ENCODE data around the gene TMEM156. TPM values are rescaled to one million over a fixed set of nuclear protein-coding genes. Genes with fewer than 3 reads are reported as not detected.

Gene TMEM156
- polyA plus RNA-seq, 1 of the 3 experiments (the other 2 are of a cell fraction): 0.13 TPM

DNA sequence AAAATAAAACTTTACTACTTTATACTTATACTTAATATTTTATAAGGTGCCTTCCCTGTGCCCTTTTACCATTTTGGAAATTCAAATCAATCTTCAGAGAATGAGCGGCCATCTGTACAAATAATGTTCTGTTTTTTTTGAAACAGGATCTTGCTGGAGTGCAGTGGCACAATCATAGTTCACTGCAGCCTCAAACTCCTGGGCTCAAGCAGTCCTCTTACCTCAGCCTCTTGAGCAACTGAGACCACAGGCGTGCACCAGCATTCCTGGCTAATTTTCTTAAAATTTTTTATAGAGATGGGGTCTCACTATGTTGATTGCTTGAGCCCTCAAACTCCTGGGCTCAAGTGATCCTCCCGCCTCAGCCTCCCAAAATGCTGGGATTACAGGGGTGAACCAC lies 111.1 kb downstream of the TMEM156 start:
- DNase-seq: no peak
- no peak overlapping the region for H3K4me3 ChIP-seq (ENCODE audit: low read depth in 2 of 2, low read length in 1 of 2)
- no peak for TF ChIP-seq POLR2AphosphoS5 (IDR thresholded peaks at IDR 0.05; ENCODE audit: low read depth, low read length)
- no peak for TF ChIP-seq NFIC (IDR thresholded peaks at IDR 0.05; ENCODE audit: borderline replicate concordance)
- no peak for TF ChIP-seq CHD2 (IDR thresholded peaks at IDR 0.05; ENCODE audit: low read length, partially characterized antibody)
- no peak for TF ChIP-seq FOXJ3 (CRISPR knock-in tag; IDR thresholded peaks at IDR 0.05)
- no peak for TF ChIP-seq YY1 (IDR thresholded peaks at IDR 0.05; ENCODE audit: low read depth)
- no peak for TF ChIP-seq GATA2 (CRISPR knock-in tag; IDR thresholded peaks at IDR 0.05)
- TF ChIP-seq RXRA (IDR thresholded peaks at IDR 0.05; ENCODE audit: borderline replicate concordance, low read depth): no peak
- TF ChIP-seq, protein P1, sequence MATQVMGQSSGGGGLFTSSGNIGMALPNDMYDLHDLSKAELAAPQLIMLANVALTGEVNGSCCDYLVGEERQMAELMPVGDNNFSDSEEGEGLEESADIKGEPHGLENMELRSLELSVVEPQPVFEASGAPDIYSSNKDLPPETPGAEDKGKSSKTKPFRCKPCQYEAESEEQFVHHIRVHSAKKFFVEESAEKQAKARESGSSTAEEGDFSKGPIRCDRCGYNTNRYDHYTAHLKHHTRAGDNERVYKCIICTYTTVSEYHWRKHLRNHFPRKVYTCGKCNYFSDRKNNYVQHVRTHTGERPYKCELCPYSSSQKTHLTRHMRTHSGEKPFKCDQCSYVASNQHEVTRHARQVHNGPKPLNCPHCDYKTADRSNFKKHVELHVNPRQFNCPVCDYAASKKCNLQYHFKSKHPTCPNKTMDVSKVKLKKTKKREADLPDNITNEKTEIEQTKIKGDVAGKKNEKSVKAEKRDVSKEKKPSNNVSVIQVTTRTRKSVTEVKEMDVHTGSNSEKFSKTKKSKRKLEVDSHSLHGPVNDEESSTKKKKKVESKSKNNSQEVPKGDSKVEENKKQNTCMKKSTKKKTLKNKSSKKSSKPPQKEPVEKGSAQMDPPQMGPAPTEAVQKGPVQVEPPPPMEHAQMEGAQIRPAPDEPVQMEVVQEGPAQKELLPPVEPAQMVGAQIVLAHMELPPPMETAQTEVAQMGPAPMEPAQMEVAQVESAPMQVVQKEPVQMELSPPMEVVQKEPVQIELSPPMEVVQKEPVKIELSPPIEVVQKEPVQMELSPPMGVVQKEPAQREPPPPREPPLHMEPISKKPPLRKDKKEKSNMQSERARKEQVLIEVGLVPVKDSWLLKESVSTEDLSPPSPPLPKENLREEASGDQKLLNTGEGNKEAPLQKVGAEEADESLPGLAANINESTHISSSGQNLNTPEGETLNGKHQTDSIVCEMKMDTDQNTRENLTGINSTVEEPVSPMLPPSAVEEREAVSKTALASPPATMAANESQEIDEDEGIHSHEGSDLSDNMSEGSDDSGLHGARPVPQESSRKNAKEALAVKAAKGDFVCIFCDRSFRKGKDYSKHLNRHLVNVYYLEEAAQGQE (IDR thresholded peaks at IDR 0.05; ENCODE audit: low read depth, low read length): no peak
- no peak for TF ChIP-seq EP300 (IDR thresholded peaks at IDR 0.05; ENCODE audit: borderline replicate concordance in 1 of 2, low read depth in 1 of 2, low read length in 1 of 2)
- no peak for TF ChIP-seq TCF12 (IDR thresholded peaks at IDR 0.05)
- ChIA-PET CTCF (no interaction called here), POLR2A (no interaction called here)
- H3K4me2 ChIP-seq: no peak overlapping the region
- peaks cover 0 to 9% of the 10 kb centered on the region in 2 experiments; a peak in 2 of 4 replicates for H3K4me1 ChIP-seq (ENCODE audit: control insufficient read depth in 1 of 2, insufficient read depth in 2 of 2, low read depth in 1 of 2, low read length in 1 of 2)
- peaks cover 4% of the 10 kb centered on the region for H3F3A ChIP-seq (replicated peaks; ENCODE audit: insufficient read depth)
- no peak overlapping the region for H2AFZ ChIP-seq (ENCODE audit: low read depth)
- no peaks in the 10 kb centered on the region for H4K20me1 ChIP-seq (ENCODE audit: insufficient read depth)
- no peak overlapping the region for H3K9ac ChIP-seq
- no peaks in the 10 kb centered on the region for H3K9me3 ChIP-seq
- no peaks in the 10 kb centered on the region for H3K79me2 ChIP-seq (ENCODE audit: insufficient read depth)
- WGBS (ENCODE audit: low lambda C conversion rate): 92% methylated on average over 3 of the region's 3 CpGs
- H3K9me2 ChIP-seq: no peaks in the 10 kb centered on the region
- peaks cover 4 to 39% of the 10 kb centered on the region in 2 experiments for H3K36me3 ChIP-seq (replicated peaks in 1 of 2; ENCODE audit: control insufficient read depth in 1 of 2, insufficient read depth in 2 of 2, low read length in 1 of 2)
- no peaks in the 10 kb centered on the region for H3K27me3 ChIP-seq (ENCODE audit: insufficient read depth)
- no peak overlapping the region for H3K27ac ChIP-seq (ENCODE audit: low read depth in 2 of 2, low read length in 1 of 2)

DNA sequence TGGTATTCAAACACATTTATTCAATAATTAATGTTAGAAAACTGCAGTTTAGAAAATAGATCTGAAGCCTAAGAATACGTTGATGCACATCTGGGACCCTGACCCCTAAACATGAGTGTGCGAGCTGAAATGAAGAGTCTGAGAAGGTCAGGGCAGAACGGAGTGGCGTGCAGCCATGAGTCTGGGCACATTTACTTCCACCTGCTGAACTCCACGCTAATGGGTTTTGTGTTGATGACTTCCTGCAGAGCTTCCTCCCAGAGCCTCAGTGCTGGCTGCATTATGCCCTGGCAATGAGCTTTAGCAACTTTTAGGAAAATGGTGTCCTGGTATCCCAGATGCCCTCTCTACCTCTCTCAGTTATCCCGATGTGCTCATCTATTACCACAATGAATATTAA lies 111.5 kb downstream of the TMEM156 start:
- 100% methylated on average over 6 of the region's 6 CpGs for WGBS (ENCODE audit: low lambda C conversion rate)
- H3K9me3 ChIP-seq: no peaks in the 10 kb centered on the region
- TF ChIP-seq RXRA (IDR thresholded peaks at IDR 0.05; ENCODE audit: borderline replicate concordance, low read depth) (no peak), TAF1 (IDR thresholded peaks at IDR 0.05; ENCODE audit: borderline replicate concordance, low read depth, low read length) (no peak), YY1 (IDR thresholded peaks at IDR 0.05; ENCODE audit: low read depth) (no peak)
- H3K4me2 ChIP-seq: no peak overlapping the region
- peaks cover 7 to 44% of the 10 kb centered on the region in 2 experiments for H3K36me3 ChIP-seq (replicated peaks in 1 of 2; ENCODE audit: control insufficient read depth in 1 of 2, insufficient read depth in 2 of 2, low read length in 1 of 2)
- no peak overlapping the region for H2AFZ ChIP-seq (ENCODE audit: low read depth)
- ChIA-PET CTCF (interaction anchor here (2.9 kb wide), 1 partner anchor 18 kb away, joined by 11 read pairs; no protein-coding TSS in a partner anchor), POLR2A (no interaction called here)
- no peak overlapping the region for H3K27ac ChIP-seq (ENCODE audit: low read depth in 2 of 2, low read length in 1 of 2)
- H3K4me3 ChIP-seq (ENCODE audit: low read depth in 2 of 2, low read length in 1 of 2): no peak overlapping the region
- no peaks in the 10 kb centered on the region for H4K20me1 ChIP-seq (ENCODE audit: insufficient read depth)
- peaks cover 0 to 4% of the 10 kb centered on the region in 2 experiments; a peak in 1 of 4 replicates for H3K4me1 ChIP-seq (ENCODE audit: control insufficient read depth in 1 of 2, insufficient read depth in 2 of 2, low read depth in 1 of 2, low read length in 1 of 2)
- H3K79me2 ChIP-seq (ENCODE audit: insufficient read depth): no peaks in the 10 kb centered on the region
- H3K9me2 ChIP-seq: no peaks in the 10 kb centered on the region
- DNase-seq: no peak
- H3F3A ChIP-seq (replicated peaks; ENCODE audit: insufficient read depth): peaks cover 4% of the 10 kb centered on the region
- no peaks in the 10 kb centered on the region for H3K27me3 ChIP-seq (ENCODE audit: insufficient read depth)
- no peak overlapping the region for H3K9ac ChIP-seq
